K562 (cell line): ENCODE data around the gene IL25. TPM values are rescaled to one million over a fixed set of nuclear protein-coding genes. Genes with fewer than 3 reads are reported as not detected.

Source experiments
- ATAC-seq: fragments of 200-7000 bp; cut with Tn5 transposase; 3 replicates; pipeline ENCODE4 v1.9.1; 2020; ENCODE audit warnings: moderate library complexity
- BruUV-seq: library from RNA; stranded (reverse); fragments of 400-500 nt; replicated peaks from 2 replicates; lab custom pipeline; 2021; lab: Mats Ljungman, UMichigan
- CTCF ChIA-PET: fragments of 300-600 bp; formaldehyde crosslinking; extraction: SDS; loops from one replicate; lab custom pipeline; 2021; ENCODE audit warnings: low intra/inter-chr PET ratio; lab: Yijun Ruan, JAX
- POLR2A ChIA-PET: fragments of 300-600, 350-650 bp; sonication (Branson Sonifier 250); formaldehyde crosslinking; extraction: SDS; loops from one replicate; lab custom pipeline; 2021; ENCODE audit warnings: antibody characterized with exemption, inconsistent platforms; lab: Yijun Ruan, JAX
- DNase-seq, 4 experiments: peaks; one replicate each; pipeline versions ENCODE4 v3.0.0 to v3.0.0-alpha.2; 2011 to 2018; ENCODE audit warnings: low spot score in 3 of 4, mixed read lengths in 3 of 4; ENCODE audit errors: extremely low read depth in 1 of 4
- FAIRE-seq: peaks from 2 replicates; lab custom pipeline; 2011; peaks lifted over from hg19 to GRCh38; lab: Jason Lieb, UNC
- H2AFZ ChIP-seq: 2 replicates; pipeline ENCODE4 v1.6.0; 2011; ENCODE audit warnings: low read depth, low read length, control low read depth, inconsistent platforms
- H3K27ac ChIP-seq: fragments of 200-600 bp; 3 replicates; pipeline ENCODE4 v1.8.0; 2011; ENCODE audit warnings: low read depth, mild to moderate bottlenecking, control low read depth, inconsistent platforms, low read length, moderate library complexity, mixed read lengths; ENCODE audit errors: extremely low read depth
- H3K27me3 ChIP-seq, 2 experiments: fragments of 300-600 bp in 1 of 2; 2 replicates in 1 of 2; 3 replicates in 1 of 2; pipeline versions ENCODE4 v1.6.0 to v1.8.0; 2011; ENCODE audit warnings: inconsistent platforms in 2 of 2, low read length in 2 of 2, mild to moderate bottlenecking in 1 of 2, mixed read lengths in 1 of 2, moderate library complexity in 1 of 2; ENCODE audit not compliant: control insufficient read depth in 2 of 2, insufficient read depth in 2 of 2
- H3K36me3 ChIP-seq: fragments of 300-600 bp; 3 replicates; pipeline ENCODE4 v1.8.0; 2011; ENCODE audit warnings: mild to moderate bottlenecking, low read length, inconsistent platforms; ENCODE audit not compliant: control insufficient read depth, insufficient read depth
- H3K4me1 ChIP-seq, 2 experiments: fragments of 200-600 bp in 1 of 2; replicated peaks in 1 of 2; 2 replicates in 1 of 2; 3 replicates in 1 of 2; pipeline versions ENCODE4 v1.5.1 to v1.8.0; 2011; ENCODE audit warnings: inconsistent platforms in 2 of 2, low read length in 2 of 2, mild to moderate bottlenecking in 1 of 2, mixed read lengths in 1 of 2, moderate library complexity in 1 of 2; ENCODE audit not compliant: control insufficient read depth in 2 of 2, insufficient read depth in 2 of 2
- H3K4me2 ChIP-seq: 2 replicates; pipeline ENCODE4 v1.6.1; 2011; ENCODE audit warnings: low read length, control low read depth, inconsistent platforms, mixed read lengths; ENCODE audit not compliant: insufficient read depth
- H3K4me3 ChIP-seq: fragments of 200-600 bp; sonication (generic), shearing (Covaris generic); 2 replicates; pipeline ENCODE4 v1.5.1; 2016; ENCODE audit warnings: control low read depth, inconsistent platforms
- H3K79me2 ChIP-seq: fragments of 200-600 bp; 3 replicates; pipeline ENCODE4 v1.8.0; 2011; ENCODE audit warnings: low read length, inconsistent platforms; ENCODE audit not compliant: control insufficient read depth, insufficient read depth
- H3K9ac ChIP-seq, 2 experiments: 2 replicates each; pipeline versions ENCODE4 v1.6.0 to v1.6.1; 2011; ENCODE audit warnings: low read depth in 2 of 2, low read length in 2 of 2, control low read depth in 1 of 2, inconsistent platforms in 1 of 2, mild to moderate bottlenecking in 1 of 2, mixed read lengths in 1 of 2; ENCODE audit not compliant: insufficient read depth in 1 of 2
- H3K9me1 ChIP-seq: one replicate; pipeline ENCODE4 v1.6.0; 2011; ENCODE audit warnings: inconsistent platforms, mild to moderate bottlenecking, low read length, moderate library complexity; ENCODE audit not compliant: control insufficient read depth, insufficient read depth
- H3K9me3 ChIP-seq: replicated peaks from 2 replicates; pipeline ENCODE4 v1.5.1; 2011; ENCODE audit warnings: low read depth, low read length, inconsistent platforms; ENCODE audit not compliant: control insufficient read depth, insufficient read depth
- H4K20me1 ChIP-seq: replicated peaks from 2 replicates; pipeline ENCODE4 v1.6.1; 2011; ENCODE audit warnings: low read length, inconsistent platforms, mixed read lengths; ENCODE audit not compliant: control insufficient read depth, insufficient read depth
- BHLHE40 ChIP-seq: IDR thresholded peaks from 2 replicates; pipeline ENCODE4 v1.6.1; 2011; ENCODE audit warnings: low read length, improper control_type of control experiment
- MAFG ChIP-seq: fragments of 450-650 bp; conservative IDR thresholded peaks from 2 replicates; pipeline ENCODE4 v1.6.1; 2016; ENCODE audit warnings: missing genetic modification characterization, missing compliant biosample characterization
- TBL1XR1 ChIP-seq, 2 experiments: IDR thresholded peaks; 2 replicates each; pipeline ENCODE4 v1.6.1; 2012; ENCODE audit warnings: improper control_type of control experiment in 2 of 2, low read length in 2 of 2, mild to moderate bottlenecking in 1 of 2
- TRIM24 ChIP-seq, 2 experiments: fragments of 450-650 bp; IDR thresholded peaks; 2 replicates each; pipeline ENCODE4 v1.6.1; 2016
- ZBTB7A ChIP-seq: IDR thresholded peaks from 2 replicates; pipeline ENCODE4 v1.6.1; 2011; ENCODE audit warnings: low read depth, mild to moderate bottlenecking, low read length, moderate library complexity, borderline replicate concordance; ENCODE audit not compliant: control insufficient read depth
- WGBS: fragments of 100-300 bp; shearing (Covaris generic); methylation state at CpG from one replicate; pipeline ENCODE4 v1.1.6; 2016; ENCODE audit warnings: low coverage, mixed read lengths; ENCODE audit not compliant: insufficient coverage; ENCODE audit errors: missing lambda C conversion rate; 5-methylcytosine and 5-hydroxymethylcytosine counted together
- in situ Hi-C: fragments of 300-500 bp; cut with MboI; formaldehyde crosslinking; loops from 4 replicates; pipeline ENCODE4 v1.15.0; 2018; ENCODE audit warnings: inconsistent platforms, mixed read lengths
- intact Hi-C: fragments of 100-400 bp; cut with micrococcal nuclease; formaldehyde crosslinking; loops from 2 replicates; pipeline ENCODE4 v1.14.2; 2022
- polyA plus RNA-seq, 8 experiments: library from polyadenylated mRNA; depleted of rRNA in 4 of 8; stranded (reverse) in 5 of 8; unstranded in 3 of 8; fragments of >200 nt; fragmentation: Nextera tagmentation in 2 of 8; fragmentation: Illumina TruSeq in 1 of 8; extraction: Ambion mirVana in 2 of 8; extraction: Trizol in 1 of 8; gene quantifications; 2 replicates each; pipeline versions ENCODE4 v1.2.1 to v1.2.3, GENCODE V29; 2011 to 2014; ENCODE audit warnings: inconsistent platforms in 1 of 8, missing spikeins in 1 of 8
- total RNA-seq, 7 experiments: library from RNA; depleted of rRNA in 6 of 7; stranded (reverse); fragments of >200 nt in 6 of 7; fragmentation: Illumina TruSeq in 2 of 7; extraction: Trizol in 2 of 7; gene quantifications; 2 replicates each; pipeline versions ENCODE4 v1.2.1 to v1.2.3, GENCODE V29; 2011 to 2021; ENCODE audit warnings: low replicate concordance in 1 of 7
- TF ChIP-seq, protein P1 (sequence below): fragments of 250-450 bp; sonication (Bioruptor Pico); IDR thresholded peaks from 2 replicates; pipeline ENCODE4 v1.9.0; 2021; ENCODE audit warnings: mild to moderate bottlenecking, inconsistent platforms
- TF ChIP-seq, protein P2 (sequence below): fragments of 250-450 bp; sonication (Bioruptor Pico); IDR thresholded peaks from 2 replicates; pipeline ENCODE4 v1.4.0; 2020; ENCODE audit warnings: mild to moderate bottlenecking, moderate library complexity
- TF ChIP-seq, protein P3 (sequence below): fragments of 250-450 bp; sonication (Bioruptor Pico); IDR thresholded peaks from 2 replicates; pipeline ENCODE4 v1.8.0; 2022; ENCODE audit warnings: inconsistent platforms
- TF ChIP-seq, protein P4 (sequence below): fragments of 450-650 bp; formaldehyde crosslinking; IDR thresholded peaks from 2 replicates; pipeline ENCODE4 v1.4.0; 2020; ENCODE audit warnings: mild to moderate bottlenecking, mixed read lengths
- TF ChIP-seq, protein P5 (sequence below): fragments of 450-650 bp; formaldehyde crosslinking; IDR thresholded peaks from 2 replicates; pipeline ENCODE4 v1.4.0; 2022; ENCODE audit warnings: missing genetic modification characterization

The IL25 gene
- total and polyA plus RNA-seq, 9 of the 15 experiments (the other 6 are each of a cell fraction or from before 2014, with no cell fraction given) = not detected

DNA sequence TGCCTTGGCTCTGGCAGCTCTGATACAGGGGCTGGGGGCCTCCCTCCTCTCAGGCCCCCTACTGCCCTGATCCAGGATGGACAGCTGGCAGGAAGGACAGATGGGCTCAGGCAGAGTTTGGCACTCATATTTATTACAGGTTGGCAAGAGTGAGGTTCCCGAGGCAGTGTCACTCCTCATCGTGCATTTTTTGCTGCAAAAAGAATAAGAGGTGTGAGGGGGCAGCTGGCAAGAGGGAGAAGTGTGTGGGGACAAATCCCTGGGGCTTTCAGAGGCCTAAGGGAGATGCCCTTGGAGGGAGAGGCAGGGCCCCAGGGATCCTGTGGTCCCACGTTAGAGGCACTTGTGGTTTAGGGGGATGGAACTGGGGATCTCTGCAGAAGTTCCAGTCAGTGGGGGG lies 9.3 kb downstream of the IL25 start:
- Histone ChIP-seq H3K9me1 (no peaks in the 10 kb centered on the region), H3K27me3 (peaks cover 7 to 59% of the 10 kb centered on the region in 2 experiments; a peak in 4 of 5 replicates), H3K36me3 (no peaks in the 10 kb centered on the region), H3K4me1 (peaks cover 0 to 20% of the 10 kb centered on the region in 2 experiments; a peak in 2 of 5 replicates), H3K9me3 (no peaks in the 10 kb centered on the region), H3K4me2 (no peak overlapping the region), H3K4me3 (no peak overlapping the region), H3K27ac (no peak overlapping the region), H3K9ac (no peak overlapping the region), H2AFZ (no peak overlapping the region), H4K20me1 (no peaks in the 10 kb centered on the region; the same call in 1 of the 2 replicates), H3K79me2 (no peaks in the 10 kb centered on the region)
- intact Hi-C loops = no loop called here
- no TSS peak for BruUV-seq
- no peak for FAIRE-seq
- ATAC-seq = no peak
- in situ Hi-C loops = loop anchor here (10.0 kb wide), 1 partner anchor 117 kb away; no protein-coding TSS in a partner anchor
- POLR2A ChIA-PET = no interaction called here
- WGBS = 0% methylated on average over 3 of the region's 3 CpGs
- DNase-seq = no peak
- CTCF ChIA-PET = interaction anchor here (0.6 to 3.8 kb wide), 2 partner anchors 262 to 808 kb away, joined by 3 to 19 read pairs; partner anchors contain the start of gene CEBPE
- TF ChIP-seq TBL1XR1 (IDR thresholded peaks at IDR 0.05; ENCODE audit: low read length in 2 of 2) (no peak), MAFG (no peak), BHLHE40 (no peak), ZBTB7A (no peak), TRIM24 (IDR thresholded peaks at IDR 0.05) (no peak)
- TF ChIP-seq, protein P1, sequence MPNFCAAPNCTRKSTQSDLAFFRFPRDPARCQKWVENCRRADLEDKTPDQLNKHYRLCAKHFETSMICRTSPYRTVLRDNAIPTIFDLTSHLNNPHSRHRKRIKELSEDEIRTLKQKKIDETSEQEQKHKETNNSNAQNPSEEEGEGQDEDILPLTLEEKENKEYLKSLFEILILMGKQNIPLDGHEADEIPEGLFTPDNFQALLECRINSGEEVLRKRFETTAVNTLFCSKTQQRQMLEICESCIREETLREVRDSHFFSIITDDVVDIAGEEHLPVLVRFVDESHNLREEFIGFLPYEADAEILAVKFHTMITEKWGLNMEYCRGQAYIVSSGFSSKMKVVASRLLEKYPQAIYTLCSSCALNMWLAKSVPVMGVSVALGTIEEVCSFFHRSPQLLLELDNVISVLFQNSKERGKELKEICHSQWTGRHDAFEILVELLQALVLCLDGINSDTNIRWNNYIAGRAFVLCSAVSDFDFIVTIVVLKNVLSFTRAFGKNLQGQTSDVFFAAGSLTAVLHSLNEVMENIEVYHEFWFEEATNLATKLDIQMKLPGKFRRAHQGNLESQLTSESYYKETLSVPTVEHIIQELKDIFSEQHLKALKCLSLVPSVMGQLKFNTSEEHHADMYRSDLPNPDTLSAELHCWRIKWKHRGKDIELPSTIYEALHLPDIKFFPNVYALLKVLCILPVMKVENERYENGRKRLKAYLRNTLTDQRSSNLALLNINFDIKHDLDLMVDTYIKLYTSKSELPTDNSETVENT (CRISPR knock-in tag) = no peak
- TF ChIP-seq, protein P2, sequence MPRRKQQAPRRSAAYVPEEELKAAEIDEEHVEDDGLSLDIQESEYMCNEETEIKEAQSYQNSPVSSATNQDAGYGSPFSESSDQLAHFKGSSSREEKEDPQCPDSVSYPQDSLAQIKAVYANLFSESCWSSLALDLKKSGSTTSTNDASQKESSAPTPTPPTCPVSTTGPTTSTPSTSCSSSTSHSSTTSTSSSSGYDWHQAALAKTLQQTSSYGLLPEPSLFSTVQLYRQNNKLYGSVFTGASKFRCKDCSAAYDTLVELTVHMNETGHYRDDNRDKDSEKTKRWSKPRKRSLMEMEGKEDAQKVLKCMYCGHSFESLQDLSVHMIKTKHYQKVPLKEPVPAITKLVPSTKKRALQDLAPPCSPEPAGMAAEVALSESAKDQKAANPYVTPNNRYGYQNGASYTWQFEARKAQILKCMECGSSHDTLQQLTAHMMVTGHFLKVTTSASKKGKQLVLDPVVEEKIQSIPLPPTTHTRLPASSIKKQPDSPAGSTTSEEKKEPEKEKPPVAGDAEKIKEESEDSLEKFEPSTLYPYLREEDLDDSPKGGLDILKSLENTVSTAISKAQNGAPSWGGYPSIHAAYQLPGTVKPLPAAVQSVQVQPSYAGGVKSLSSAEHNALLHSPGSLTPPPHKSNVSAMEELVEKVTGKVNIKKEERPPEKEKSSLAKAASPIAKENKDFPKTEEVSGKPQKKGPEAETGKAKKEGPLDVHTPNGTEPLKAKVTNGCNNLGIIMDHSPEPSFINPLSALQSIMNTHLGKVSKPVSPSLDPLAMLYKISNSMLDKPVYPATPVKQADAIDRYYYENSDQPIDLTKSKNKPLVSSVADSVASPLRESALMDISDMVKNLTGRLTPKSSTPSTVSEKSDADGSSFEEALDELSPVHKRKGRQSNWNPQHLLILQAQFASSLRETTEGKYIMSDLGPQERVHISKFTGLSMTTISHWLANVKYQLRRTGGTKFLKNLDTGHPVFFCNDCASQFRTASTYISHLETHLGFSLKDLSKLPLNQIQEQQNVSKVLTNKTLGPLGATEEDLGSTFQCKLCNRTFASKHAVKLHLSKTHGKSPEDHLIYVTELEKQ (CRISPR knock-in tag) = no peak
- TF ChIP-seq, protein P3, sequence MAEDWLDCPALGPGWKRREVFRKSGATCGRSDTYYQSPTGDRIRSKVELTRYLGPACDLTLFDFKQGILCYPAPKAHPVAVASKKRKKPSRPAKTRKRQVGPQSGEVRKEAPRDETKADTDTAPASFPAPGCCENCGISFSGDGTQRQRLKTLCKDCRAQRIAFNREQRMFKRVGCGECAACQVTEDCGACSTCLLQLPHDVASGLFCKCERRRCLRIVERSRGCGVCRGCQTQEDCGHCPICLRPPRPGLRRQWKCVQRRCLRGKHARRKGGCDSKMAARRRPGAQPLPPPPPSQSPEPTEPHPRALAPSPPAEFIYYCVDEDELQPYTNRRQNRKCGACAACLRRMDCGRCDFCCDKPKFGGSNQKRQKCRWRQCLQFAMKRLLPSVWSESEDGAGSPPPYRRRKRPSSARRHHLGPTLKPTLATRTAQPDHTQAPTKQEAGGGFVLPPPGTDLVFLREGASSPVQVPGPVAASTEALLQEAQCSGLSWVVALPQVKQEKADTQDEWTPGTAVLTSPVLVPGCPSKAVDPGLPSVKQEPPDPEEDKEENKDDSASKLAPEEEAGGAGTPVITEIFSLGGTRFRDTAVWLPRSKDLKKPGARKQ (CRISPR knock-in tag) = no peak
- TF ChIP-seq, protein P4, sequence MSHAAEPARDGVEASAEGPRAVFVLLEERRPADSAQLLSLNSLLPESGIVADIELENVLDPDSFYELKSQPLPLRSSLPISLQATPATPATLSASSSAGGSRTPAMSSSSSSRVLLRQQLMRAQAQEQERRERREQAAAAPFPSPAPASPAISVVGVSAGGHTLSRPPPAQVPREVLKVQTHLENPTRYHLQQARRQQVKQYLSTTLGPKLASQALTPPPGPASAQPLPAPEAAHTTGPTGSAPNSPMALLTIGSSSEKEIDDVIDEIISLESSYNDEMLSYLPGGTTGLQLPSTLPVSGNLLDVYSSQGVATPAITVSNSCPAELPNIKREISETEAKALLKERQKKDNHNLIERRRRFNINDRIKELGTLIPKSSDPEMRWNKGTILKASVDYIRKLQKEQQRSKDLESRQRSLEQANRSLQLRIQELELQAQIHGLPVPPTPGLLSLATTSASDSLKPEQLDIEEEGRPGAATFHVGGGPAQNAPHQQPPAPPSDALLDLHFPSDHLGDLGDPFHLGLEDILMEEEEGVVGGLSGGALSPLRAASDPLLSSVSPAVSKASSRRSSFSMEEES (CRISPR knock-in tag) = no peak
- TF ChIP-seq, protein P5, sequence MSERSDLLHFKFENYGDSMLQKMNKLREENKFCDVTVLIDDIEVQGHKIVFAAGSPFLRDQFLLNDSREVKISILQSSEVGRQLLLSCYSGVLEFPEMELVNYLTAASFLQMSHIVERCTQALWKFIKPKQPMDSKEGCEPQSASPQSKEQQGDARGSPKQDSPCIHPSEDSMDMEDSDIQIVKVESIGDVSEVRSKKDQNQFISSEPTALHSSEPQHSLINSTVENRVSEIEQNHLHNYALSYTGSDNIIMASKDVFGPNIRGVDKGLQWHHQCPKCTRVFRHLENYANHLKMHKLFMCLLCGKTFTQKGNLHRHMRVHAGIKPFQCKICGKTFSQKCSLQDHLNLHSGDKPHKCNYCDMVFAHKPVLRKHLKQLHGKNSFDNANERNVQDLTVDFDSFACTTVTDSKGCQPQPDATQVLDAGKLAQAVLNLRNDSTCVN = no peak
